ENCODE data around the gene RGS3.

GRCh38 chr9:113579283-113580040 lies 115.9 kb downstream of the RGS3 start:
- TF ChIP-seq EZH2phosphoT487 (IDR thresholded peaks at IDR 0.05; ENCODE audit: insufficient read depth, low read depth) (no peak), EZH2 (IDR thresholded peaks at IDR 0.05; ENCODE audit: insufficient read depth, poor library complexity, severe bottlenecking) (no peak)

Measured in GM23248 (cell line).